ENCODE data around the gene JMJD4.

DNA sequence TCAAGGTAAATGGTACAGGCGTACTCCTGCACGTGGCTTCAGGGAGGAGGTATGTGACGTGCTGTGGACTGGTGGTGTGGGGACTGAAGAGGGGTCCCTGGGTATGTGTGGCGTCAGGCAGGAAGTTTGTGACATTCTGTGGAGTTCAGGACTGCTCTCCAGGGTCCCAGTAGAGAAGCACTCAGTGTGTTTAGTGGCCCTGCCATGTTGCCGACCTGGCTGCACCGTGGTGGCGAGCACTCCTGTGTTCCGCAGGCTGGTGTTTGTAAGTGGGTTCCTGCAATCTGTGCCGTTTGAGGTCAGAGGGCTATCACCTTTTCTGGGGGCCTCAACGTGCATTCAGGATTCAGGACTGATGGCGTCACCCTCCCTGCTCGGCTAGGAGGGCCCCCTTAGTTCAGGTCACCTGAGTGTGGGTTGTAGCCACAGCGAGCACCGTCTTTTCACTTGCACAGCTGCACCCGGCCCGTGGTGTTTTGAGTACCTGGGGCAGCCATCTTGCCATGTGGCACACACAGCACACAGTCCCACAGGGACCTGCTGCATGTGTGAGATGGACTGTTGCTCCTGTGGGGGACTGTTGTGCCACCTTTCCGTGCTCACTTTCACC lies 26.6 kb upstream of the JMJD4 start:
- TF ChIP-seq CTCF (IDR thresholded peaks at IDR 0.05 in 4 of 5, conservative IDR thresholded peaks at IDR 0.05 in 1 of 5) (no peak), POLR2A (IDR thresholded peaks at IDR 0.05) (no peak)

All from gastrocnemius medialis (tissue), 4 donors.